HCT116 (cell line): ENCODE data around the gene RPL7L1.

ENCODE experiments used
- CEBPB ChIP-seq: IDR thresholded peaks from 2 replicates; pipeline ENCODE4 v1.6.1; 2012; ENCODE audit warnings: low read depth
- EZH2 ChIP-seq: fragments of 200-600 bp; sonication (generic); IDR thresholded peaks from 2 replicates; pipeline ENCODE4 v1.6.1; 2017; ENCODE audit warnings: antibody characterized with exemption, mixed run types
- POLR2A ChIP-seq: IDR thresholded peaks from 2 replicates; pipeline ENCODE4 v1.7.0; 2011; ENCODE audit warnings: borderline replicate concordance; ENCODE audit not compliant: insufficient read depth, insufficient read length; ENCODE audit errors: extremely low read depth
- POLR2AphosphoS5 ChIP-seq: IDR thresholded peaks from 2 replicates; pipeline ENCODE4 v1.6.1; 2011; ENCODE audit warnings: mild to moderate bottlenecking, low read depth, low read length, moderate library complexity
- TCF7L2 ChIP-seq: IDR thresholded peaks from 2 replicates; pipeline ENCODE4 v1.7.0; 2011; ENCODE audit warnings: borderline replicate concordance, inconsistent platforms; ENCODE audit not compliant: insufficient read depth, insufficient read length; ENCODE audit errors: extremely low read depth
- YY1 ChIP-seq: IDR thresholded peaks from 2 replicates; pipeline ENCODE4 v1.6.1; 2011; ENCODE audit warnings: low read length, low read depth, moderate library complexity, mild to moderate bottlenecking; ENCODE audit not compliant: insufficient replicate concordance; ENCODE audit errors: extremely low read depth
- ZNF274 ChIP-seq: fragments of 200-500 bp; sonication (Bioruptor generic); IDR thresholded peaks from 2 replicates; pipeline ENCODE4 v1.6.1; 2014; ENCODE audit warnings: mild to moderate bottlenecking, low read depth, low read length, inconsistent platforms
- TF ChIP-seq, protein P1 (sequence below), 3 experiments: fragments of 200-600 bp in 1 of 3; sonication (generic) in 1 of 3; IDR thresholded peaks in 2 of 3; conservative IDR thresholded peaks in 1 of 3; 2 replicates each; pipeline ENCODE4 v1.5.1; 2012 to 2017; ENCODE audit warnings: low read depth in 2 of 3, low read length in 2 of 3, antibody characterized with exemption in 1 of 3, borderline replicate concordance in 1 of 3, control low read depth in 1 of 3, mild to moderate bottlenecking in 1 of 3, mixed read lengths in 1 of 3, mixed run types in 1 of 3, moderate library complexity in 1 of 3; ENCODE audit not compliant: insufficient read depth in 1 of 3
- TF ChIP-seq, protein P2 (sequence below): IDR thresholded peaks from 2 replicates; pipeline ENCODE4 v1.6.1; 2012; ENCODE audit warnings: low read depth

GRCh38 chr6:42891199-42891722 is 11.8 kb downstream of the RPL7L1 start:
- TF ChIP-seq, protein P1, sequence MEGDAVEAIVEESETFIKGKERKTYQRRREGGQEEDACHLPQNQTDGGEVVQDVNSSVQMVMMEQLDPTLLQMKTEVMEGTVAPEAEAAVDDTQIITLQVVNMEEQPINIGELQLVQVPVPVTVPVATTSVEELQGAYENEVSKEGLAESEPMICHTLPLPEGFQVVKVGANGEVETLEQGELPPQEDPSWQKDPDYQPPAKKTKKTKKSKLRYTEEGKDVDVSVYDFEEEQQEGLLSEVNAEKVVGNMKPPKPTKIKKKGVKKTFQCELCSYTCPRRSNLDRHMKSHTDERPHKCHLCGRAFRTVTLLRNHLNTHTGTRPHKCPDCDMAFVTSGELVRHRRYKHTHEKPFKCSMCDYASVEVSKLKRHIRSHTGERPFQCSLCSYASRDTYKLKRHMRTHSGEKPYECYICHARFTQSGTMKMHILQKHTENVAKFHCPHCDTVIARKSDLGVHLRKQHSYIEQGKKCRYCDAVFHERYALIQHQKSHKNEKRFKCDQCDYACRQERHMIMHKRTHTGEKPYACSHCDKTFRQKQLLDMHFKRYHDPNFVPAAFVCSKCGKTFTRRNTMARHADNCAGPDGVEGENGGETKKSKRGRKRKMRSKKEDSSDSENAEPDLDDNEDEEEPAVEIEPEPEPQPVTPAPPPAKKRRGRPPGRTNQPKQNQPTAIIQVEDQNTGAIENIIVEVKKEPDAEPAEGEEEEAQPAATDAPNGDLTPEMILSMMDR (IDR thresholded peaks at IDR 0.05 in 2 of 3, conservative IDR thresholded peaks at IDR 0.05 in 1 of 3; ENCODE audit: borderline replicate concordance in 1 of 3, insufficient read depth in 1 of 3, low read depth in 2 of 3, low read length in 2 of 3), result no peak
- no peak for TF ChIP-seq CEBPB
- TF ChIP-seq, protein P2, sequence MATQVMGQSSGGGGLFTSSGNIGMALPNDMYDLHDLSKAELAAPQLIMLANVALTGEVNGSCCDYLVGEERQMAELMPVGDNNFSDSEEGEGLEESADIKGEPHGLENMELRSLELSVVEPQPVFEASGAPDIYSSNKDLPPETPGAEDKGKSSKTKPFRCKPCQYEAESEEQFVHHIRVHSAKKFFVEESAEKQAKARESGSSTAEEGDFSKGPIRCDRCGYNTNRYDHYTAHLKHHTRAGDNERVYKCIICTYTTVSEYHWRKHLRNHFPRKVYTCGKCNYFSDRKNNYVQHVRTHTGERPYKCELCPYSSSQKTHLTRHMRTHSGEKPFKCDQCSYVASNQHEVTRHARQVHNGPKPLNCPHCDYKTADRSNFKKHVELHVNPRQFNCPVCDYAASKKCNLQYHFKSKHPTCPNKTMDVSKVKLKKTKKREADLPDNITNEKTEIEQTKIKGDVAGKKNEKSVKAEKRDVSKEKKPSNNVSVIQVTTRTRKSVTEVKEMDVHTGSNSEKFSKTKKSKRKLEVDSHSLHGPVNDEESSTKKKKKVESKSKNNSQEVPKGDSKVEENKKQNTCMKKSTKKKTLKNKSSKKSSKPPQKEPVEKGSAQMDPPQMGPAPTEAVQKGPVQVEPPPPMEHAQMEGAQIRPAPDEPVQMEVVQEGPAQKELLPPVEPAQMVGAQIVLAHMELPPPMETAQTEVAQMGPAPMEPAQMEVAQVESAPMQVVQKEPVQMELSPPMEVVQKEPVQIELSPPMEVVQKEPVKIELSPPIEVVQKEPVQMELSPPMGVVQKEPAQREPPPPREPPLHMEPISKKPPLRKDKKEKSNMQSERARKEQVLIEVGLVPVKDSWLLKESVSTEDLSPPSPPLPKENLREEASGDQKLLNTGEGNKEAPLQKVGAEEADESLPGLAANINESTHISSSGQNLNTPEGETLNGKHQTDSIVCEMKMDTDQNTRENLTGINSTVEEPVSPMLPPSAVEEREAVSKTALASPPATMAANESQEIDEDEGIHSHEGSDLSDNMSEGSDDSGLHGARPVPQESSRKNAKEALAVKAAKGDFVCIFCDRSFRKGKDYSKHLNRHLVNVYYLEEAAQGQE, result no peak
- no peak for TF ChIP-seq POLR2A
- no peak for TF ChIP-seq POLR2AphosphoS5
- TF ChIP-seq TCF7L2, result no peak
- no peak for TF ChIP-seq ZNF274
- no peak for TF ChIP-seq YY1
- no peak for TF ChIP-seq EZH2
